CD8-positive, alpha-beta memory T cell (primary cell): ENCODE results near the gene UBXN1. TPM values are rescaled to one million over a fixed set of nuclear protein-coding genes. Genes with fewer than 3 reads are reported as not detected.

Source experiments
- CTCF ChIA-PET: fragments of 350-600 bp; sonication (Branson Sonifier 250); formaldehyde crosslinking; loops from one replicate; lab custom pipeline; 2021; ENCODE audit warnings: antibody characterized with exemption; lab: Charles Lee
- POLR2A ChIA-PET: fragments of 350-600 bp; sonication (Branson Sonifier 250); formaldehyde crosslinking; loops from one replicate; lab custom pipeline; 2021; ENCODE audit warnings: antibody characterized with exemption; lab: Charles Lee
- DNase-seq, 5 donors: peaks; one replicate each; pipeline versions ENCODE4 v3.0.0 to v3.0.0-alpha.2; 2020 to 2022; ENCODE audit warnings: mixed read lengths in 1 of 5
- H3K27ac ChIP-seq: one replicate; pipeline ENCODE4 v1.7.0; 2013; ENCODE audit warnings: low read depth, mild to moderate bottlenecking, low read length, moderate library complexity
- H3K27me3 ChIP-seq: 2 replicates; pipeline ENCODE4 v1.7.0; 2013; ENCODE audit warnings: low read length, mild to moderate bottlenecking; ENCODE audit not compliant: insufficient read depth, poor library complexity, severe bottlenecking
- H3K36me3 ChIP-seq: 2 replicates; pipeline ENCODE4 v1.7.0; 2013; ENCODE audit warnings: mild to moderate bottlenecking, low read length, moderate library complexity; ENCODE audit not compliant: insufficient read depth
- H3K4me1 ChIP-seq: 2 replicates; pipeline ENCODE4 v1.7.0; 2013; ENCODE audit warnings: mild to moderate bottlenecking, low read length, moderate library complexity; ENCODE audit not compliant: insufficient read depth
- H3K4me3 ChIP-seq: 2 replicates; pipeline ENCODE4 v1.7.0; 2013; ENCODE audit warnings: mild to moderate bottlenecking, low read length
- H3K9me3 ChIP-seq: 2 replicates; pipeline ENCODE4 v1.7.0; 2013; ENCODE audit warnings: mild to moderate bottlenecking, low read length
- H3K27ac Mint-ChIP-seq, 8 donors: one replicate each; pipeline ENCODE4 v1.8.0; 2020 to 2021; ENCODE audit warnings: mixed read lengths in 8 of 8, mild to moderate bottlenecking in 6 of 8, inconsistent platforms in 3 of 8, moderate library complexity in 3 of 8
- H3K27me3 Mint-ChIP-seq, 2 donors: one replicate each; pipeline ENCODE4 v1.8.0; 2020 to 2021; ENCODE audit warnings: mixed read lengths in 2 of 2, mild to moderate bottlenecking in 1 of 2, moderate library complexity in 1 of 2
- H3K36me3 Mint-ChIP-seq, 3 donors: one replicate each; pipeline ENCODE4 v1.8.0; 2020 to 2021; ENCODE audit warnings: mixed read lengths in 3 of 3, inconsistent platforms in 1 of 3, mild to moderate bottlenecking in 1 of 3
- H3K4me1 Mint-ChIP-seq, 3 donors: one replicate each; pipeline ENCODE4 v1.8.0; 2020 to 2021; ENCODE audit warnings: mixed read lengths in 3 of 3, inconsistent platforms in 1 of 3, mild to moderate bottlenecking in 1 of 3
- H3K4me3 Mint-ChIP-seq, 7 donors: one replicate each; pipeline ENCODE4 v1.8.0; 2020 to 2021; ENCODE audit warnings: mixed read lengths in 7 of 7, mild to moderate bottlenecking in 6 of 7, moderate library complexity in 4 of 7, inconsistent platforms in 2 of 7
- H3K9me3 Mint-ChIP-seq, 5 donors: one replicate each; pipeline ENCODE4 v1.8.0; 2020 to 2022; ENCODE audit warnings: mixed read lengths in 5 of 5, mild to moderate bottlenecking in 3 of 5, moderate library complexity in 2 of 5, inconsistent platforms in 1 of 5
- polyA plus RNA-seq: library from polyadenylated mRNA; unstranded; fragments of 300-500 nt; fragmentation: Illumina TruSeq; gene quantifications from one replicate; pipeline ENCODE4 v1.2.3, GENCODE V29; 2021
- total RNA-seq, 2 experiments: library from RNA; stranded (reverse); gene quantifications; one replicate each; pipeline ENCODE4 v1.2.3, GENCODE V29; 2021

The UBXN1 gene
- total and polyA plus RNA-seq, 3 experiments from 2014 or later = 142 to 164 (median 143) TPM

- H3K4me3 ChIP-seq = peak overlapping the region; percentile 63
- Mint-ChIP-seq H3K36me3 (peaks cover 14 to 76% (median 31%) of the 10 kb centered on the region in 3 donors), H3K9me3 (no peaks in the 10 kb centered on the region), H3K4me3 (peak overlapping the region; percentile 92 to 99 (median 98)), H3K4me1 (peaks cover 57 to 70% (median 69%) of the 10 kb centered on the region in 3 donors), H3K27ac (peak overlapping the region; percentile 90 to 99 (median 94)), H3K27me3 (peaks cover 0 to 3% of the 10 kb centered on the region in 2 donors)
- CTCF ChIA-PET = interaction anchor here (0.7 to 2.4 kb wide), 4 partner anchors 28 to 156 kb away, joined by 3 to 9 read pairs (median 4); partner anchors contain the start of gene ZBTB3
- no peak for DNase-seq
- peaks cover 37% of the 10 kb centered on the region for H3K36me3 ChIP-seq
- H3K4me1 ChIP-seq = peaks cover 38% of the 10 kb centered on the region
- no peaks in the 10 kb centered on the region for H3K27me3 ChIP-seq
- peak overlapping the region; percentile 90 for H3K27ac ChIP-seq
- no peaks in the 10 kb centered on the region for H3K9me3 ChIP-seq
- POLR2A ChIA-PET = interaction anchor here (2.3 to 3.9 kb wide), 4 partner anchors 16 to 129 kb away, joined by 17 to 42 read pairs (median 26); partner anchors contain the start of genes BSCL2, GNG3 and POLR2G
Measured at GRCh38 chr11:62725646-62726045, 46.8 kb upstream of the UBXN1 start.

DNA sequence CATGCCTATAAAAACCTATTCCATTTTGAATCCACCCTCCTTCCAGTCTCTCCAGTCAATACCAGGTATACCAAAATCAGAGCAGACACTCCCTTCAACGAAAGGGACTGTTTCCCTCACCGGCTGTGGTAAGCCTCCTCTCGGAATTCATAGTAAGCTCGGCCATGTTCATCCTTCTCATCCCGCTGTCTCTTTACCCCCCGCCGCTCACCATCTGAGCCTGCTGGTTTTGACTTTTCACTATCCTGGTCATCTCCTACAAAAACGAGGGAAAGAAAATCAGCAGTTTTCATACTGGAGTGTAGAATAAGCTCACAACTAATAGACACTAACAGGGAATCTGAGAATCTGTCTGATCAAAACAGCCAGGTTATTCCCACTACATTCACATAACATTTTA lies 45.3 kb upstream of the UBXN1 start:
- Histone ChIP-seq H3K4me1 (peaks cover 32% of the 10 kb centered on the region), H3K27ac (no peak overlapping the region), H3K4me3 (peak overlapping the region; percentile 63), H3K36me3 (peaks cover 49% of the 10 kb centered on the region), H3K9me3 (no peaks in the 10 kb centered on the region), H3K27me3 (no peaks in the 10 kb centered on the region)
- ChIA-PET POLR2A (interaction anchor here (0.7 to 1.7 kb wide), 3 partner anchors 62 to 739 kb away, joined by 3 to 4 read pairs (median 4); no protein-coding TSS in a partner anchor), CTCF (interaction anchor here (1.1 to 2.8 kb wide), 3 partner anchors 9 to 62 kb away, joined by 3 to 10 read pairs (median 3); partner anchors contain the start of genes BSCL2 and GNG3)
- Mint-ChIP-seq H3K4me1 (peaks cover 55 to 70% (median 69%) of the 10 kb centered on the region in 3 donors), H3K9me3 (no peaks in the 10 kb centered on the region), H3K27me3 (peaks cover 0 to 3% of the 10 kb centered on the region in 2 donors), H3K4me3 (peak overlapping the region; percentile 92 to 99 (median 98)), H3K27ac (peak overlapping the region; percentile 44 to 97 (median 76)), H3K36me3 (peaks cover 24 to 87% (median 38%) of the 10 kb centered on the region in 3 donors)
- DNase-seq = no peak

DNA sequence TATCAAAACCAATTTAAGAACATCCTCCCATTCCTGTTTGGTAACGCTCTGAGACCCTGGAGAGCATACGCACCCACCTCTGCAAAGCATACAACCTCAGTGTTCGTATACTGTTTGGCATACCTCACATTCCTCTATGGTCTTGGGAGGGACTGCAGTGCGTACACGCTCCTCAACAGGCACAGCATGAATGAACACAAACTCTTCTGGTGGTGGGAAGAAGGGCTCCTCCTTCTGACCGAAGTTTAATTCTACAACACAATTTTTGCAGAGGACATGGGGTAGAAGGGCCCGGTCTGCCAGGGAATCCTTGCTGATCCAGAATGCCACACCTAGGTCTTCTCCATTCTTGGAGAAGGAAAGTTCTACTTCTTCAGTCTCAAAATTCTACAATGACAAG lies 43.1 kb upstream of the UBXN1 start:
- Histone ChIP-seq H3K4me1 (peaks cover 32% of the 10 kb centered on the region), H3K9me3 (no peaks in the 10 kb centered on the region), H3K27me3 (no peaks in the 10 kb centered on the region), H3K36me3 (peaks cover 63% of the 10 kb centered on the region), H3K4me3 (no peak overlapping the region), H3K27ac (no peak overlapping the region)
- Mint-ChIP-seq H3K4me1 (peaks cover 49 to 79% (median 66%) of the 10 kb centered on the region in 3 donors), H3K9me3 (no peaks in the 10 kb centered on the region), H3K27me3 (no peaks in the 10 kb centered on the region), H3K27ac (peak overlapping the region in 4 of 8 donors; percentile 34 to 73 (median 70)), H3K4me3 (peak overlapping the region in 1 of 7 donors; percentile 84), H3K36me3 (peaks cover 30 to 86% (median 45%) of the 10 kb centered on the region in 3 donors)
- ChIA-PET CTCF (no interaction called here), POLR2A (no interaction called here)
- DNase-seq = no peak

- Mint-ChIP-seq H3K27me3 (no peaks in the 10 kb centered on the region), H3K4me3 (peak overlapping the region in 1 of 7 donors; percentile 21), H3K4me1 (peaks cover 38 to 72% (median 50%) of the 10 kb centered on the region in 3 donors), H3K9me3 (no peaks in the 10 kb centered on the region), H3K27ac (peak overlapping the region; percentile 26 to 86 (median 62)), H3K36me3 (peaks cover 29 to 96% (median 51%) of the 10 kb centered on the region in 3 donors)
- no peaks in the 10 kb centered on the region for H3K9me3 ChIP-seq
- ChIA-PET CTCF (interaction anchor here (1.3 kb wide), 1 partner anchor 10 kb away, joined by 3 read pairs; no protein-coding TSS in a partner anchor), POLR2A (no interaction called here)
- no peak overlapping the region for H3K27ac ChIP-seq
- H3K36me3 ChIP-seq = peaks cover 87% of the 10 kb centered on the region
- H3K4me1 ChIP-seq = peaks cover 16% of the 10 kb centered on the region
- no peaks in the 10 kb centered on the region for H3K27me3 ChIP-seq
- H3K4me3 ChIP-seq = no peak overlapping the region
- no peak for DNase-seq
Measured at GRCh38 chr11:62719302-62719978, 40.6 kb upstream of the UBXN1 start.

DNA sequence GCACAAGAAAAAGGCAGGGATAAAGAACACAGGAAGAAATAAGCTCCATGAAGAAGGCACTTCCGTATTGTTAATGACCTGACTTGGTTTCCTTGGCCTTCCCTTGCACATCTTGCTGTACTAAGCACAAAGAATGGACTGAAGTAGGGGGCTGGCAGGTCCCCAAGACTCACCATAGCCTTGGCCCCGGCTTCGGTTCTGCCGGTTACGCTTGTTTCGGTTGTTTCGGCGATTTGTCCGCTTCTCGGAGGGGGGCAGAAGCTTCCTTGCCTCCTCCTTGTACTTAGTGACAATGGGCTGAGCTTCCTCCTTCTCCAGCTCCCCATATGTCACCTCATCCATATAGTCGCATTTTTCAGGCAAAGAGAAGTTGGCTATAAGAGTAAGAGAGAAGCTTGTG lies 37.9 kb upstream of the UBXN1 start:
- DNase-seq = no peak
- peaks cover 4% of the 10 kb centered on the region for H3K4me1 ChIP-seq
- no peaks in the 10 kb centered on the region for H3K9me3 Mint-ChIP-seq
- POLR2A ChIA-PET = interaction anchor here (1.1 kb wide), 1 partner anchor 10 kb away, joined by 3 read pairs; the partner anchor contains the start of gene HNRNPUL2
- H3K4me3 ChIP-seq = no peak overlapping the region
- CTCF ChIA-PET = interaction anchor here (2.3 kb wide), 1 partner anchor 10 kb away, joined by 7 read pairs; the partner anchor contains the start of gene HNRNPUL2
- H3K9me3 ChIP-seq = no peaks in the 10 kb centered on the region
- H3K36me3 Mint-ChIP-seq = peaks cover 28 to 94% (median 32%) of the 10 kb centered on the region in 3 donors
- no peaks in the 10 kb centered on the region for H3K27me3 ChIP-seq
- H3K27ac Mint-ChIP-seq = peak overlapping the region in 4 of 8 donors; percentile 15 to 84 (median 39)
- peaks cover 76% of the 10 kb centered on the region for H3K36me3 ChIP-seq
- H3K27me3 Mint-ChIP-seq = no peaks in the 10 kb centered on the region
- no peak overlapping the region for H3K4me3 Mint-ChIP-seq
- peaks cover 32 to 67% (median 48%) of the 10 kb centered on the region in 3 donors for H3K4me1 Mint-ChIP-seq
- H3K27ac ChIP-seq = no peak overlapping the region

GRCh38 chr11:62716206-62716605 lies 37.3 kb upstream of the UBXN1 start:
- DNase-seq = no peak
- peaks cover 28 to 93% (median 29%) of the 10 kb centered on the region in 3 donors for H3K36me3 Mint-ChIP-seq
- POLR2A ChIA-PET = interaction anchor here (1.1 to 1.2 kb wide), 2 partner anchors 11 to 44 kb away, joined by 3 read pairs; partner anchors contain the start of genes HNRNPUL2 and LBHD1
- CTCF ChIA-PET = interaction anchor here (1.3 to 2.3 kb wide), 2 partner anchors 8 to 11 kb away, joined by 3 to 7 read pairs; partner anchors contain the start of gene HNRNPUL2
- no peaks in the 10 kb centered on the region for H3K9me3 Mint-ChIP-seq
- H3K27me3 Mint-ChIP-seq = no peaks in the 10 kb centered on the region
- Histone ChIP-seq H3K4me1 (peaks cover 4% of the 10 kb centered on the region), H3K27ac (no peak overlapping the region), H3K27me3 (no peaks in the 10 kb centered on the region), H3K4me3 (no peak overlapping the region), H3K9me3 (no peaks in the 10 kb centered on the region), H3K36me3 (peaks cover 76% of the 10 kb centered on the region)
- peaks cover 31 to 61% (median 42%) of the 10 kb centered on the region in 3 donors for H3K4me1 Mint-ChIP-seq
- H3K4me3 Mint-ChIP-seq = no peak overlapping the region
- H3K27ac Mint-ChIP-seq = peak overlapping the region in 4 of 8 donors; percentile 23 to 45 (median 26)

- peak overlapping the region in 1 of 7 donors; percentile 50 for H3K4me3 Mint-ChIP-seq
- Histone ChIP-seq H3K36me3 (peaks cover 69% of the 10 kb centered on the region), H3K9me3 (no peaks in the 10 kb centered on the region), H3K27me3 (no peaks in the 10 kb centered on the region), H3K4me1 (peaks cover 7% of the 10 kb centered on the region), H3K4me3 (no peak overlapping the region), H3K27ac (no peak overlapping the region)
- peak overlapping the region in 7 of 8 donors; percentile 30 to 87 (median 57) for H3K27ac Mint-ChIP-seq
- POLR2A ChIA-PET = interaction anchor here (1.2 to 1.7 kb wide), 2 partner anchors 12 to 43 kb away, joined by 3 to 6 read pairs; partner anchors contain the start of genes HNRNPUL2 and LBHD1
- H3K9me3 Mint-ChIP-seq = no peaks in the 10 kb centered on the region
- H3K27me3 Mint-ChIP-seq = no peaks in the 10 kb centered on the region
- H3K36me3 Mint-ChIP-seq = peaks cover 23 to 90% (median 25%) of the 10 kb centered on the region in 3 donors
- peaks cover 29 to 56% (median 38%) of the 10 kb centered on the region in 3 donors for H3K4me1 Mint-ChIP-seq
- DNase-seq = no peak
- CTCF ChIA-PET = interaction anchor here (1.3 to 2.3 kb wide), 2 partner anchors 9 to 12 kb away, joined by 3 to 7 read pairs; partner anchors contain the start of gene HNRNPUL2
Measured at GRCh38 chr11:62715150-62716130, 36.6 kb upstream of the UBXN1 start.
